GM19397 (cell line): ENCODE data around the gene TIAM2.
"Not testable (repeated sequence)": the region's sequence is repeated elsewhere in the genome, so short reads cannot be mapped to it uniquely, and the experiment has no call there.

Source experiments
- ATAC-seq: cut with Tn5 transposase; IDR thresholded peaks from one replicate; pipeline ENCODE4 v1.9.1; 2021; ENCODE audit warnings: mild to moderate bottlenecking, moderate library complexity; ENCODE audit not compliant: unreplicated experiment

The TIAM2 gene

DNA sequence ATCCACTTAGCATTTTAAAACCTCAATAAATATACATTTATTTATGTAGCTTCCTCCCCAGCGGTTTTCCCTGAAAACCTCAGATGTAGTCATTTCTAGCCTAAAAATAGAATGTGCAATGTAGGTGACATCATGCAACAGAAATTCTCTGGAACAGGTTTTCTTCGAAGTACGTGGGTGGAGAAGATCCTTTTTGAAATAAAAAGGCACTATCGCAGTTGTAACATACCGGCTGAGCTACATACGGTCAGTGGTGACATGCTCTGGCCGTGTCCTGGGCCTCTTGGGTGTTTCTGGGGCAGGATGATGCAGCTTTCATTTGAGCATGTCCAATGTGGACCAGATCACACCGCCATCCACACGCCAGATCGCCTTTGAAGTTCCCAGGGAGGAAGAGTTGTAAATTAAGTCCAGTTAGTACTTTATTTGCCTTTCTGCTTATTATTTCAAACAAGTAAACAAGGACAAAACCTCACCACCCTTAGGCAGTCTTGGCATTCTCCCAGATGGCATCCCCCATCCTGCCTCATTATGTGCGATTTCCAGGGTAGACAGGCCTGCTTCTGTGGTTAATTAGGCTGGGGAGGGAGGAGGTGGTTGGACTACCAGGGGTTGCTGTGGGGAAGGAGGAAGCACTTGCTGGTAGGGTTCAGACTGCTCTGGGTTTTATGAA, 159.2 kb downstream of the TIAM2 start:
- no peak for ATAC-seq

DNA sequence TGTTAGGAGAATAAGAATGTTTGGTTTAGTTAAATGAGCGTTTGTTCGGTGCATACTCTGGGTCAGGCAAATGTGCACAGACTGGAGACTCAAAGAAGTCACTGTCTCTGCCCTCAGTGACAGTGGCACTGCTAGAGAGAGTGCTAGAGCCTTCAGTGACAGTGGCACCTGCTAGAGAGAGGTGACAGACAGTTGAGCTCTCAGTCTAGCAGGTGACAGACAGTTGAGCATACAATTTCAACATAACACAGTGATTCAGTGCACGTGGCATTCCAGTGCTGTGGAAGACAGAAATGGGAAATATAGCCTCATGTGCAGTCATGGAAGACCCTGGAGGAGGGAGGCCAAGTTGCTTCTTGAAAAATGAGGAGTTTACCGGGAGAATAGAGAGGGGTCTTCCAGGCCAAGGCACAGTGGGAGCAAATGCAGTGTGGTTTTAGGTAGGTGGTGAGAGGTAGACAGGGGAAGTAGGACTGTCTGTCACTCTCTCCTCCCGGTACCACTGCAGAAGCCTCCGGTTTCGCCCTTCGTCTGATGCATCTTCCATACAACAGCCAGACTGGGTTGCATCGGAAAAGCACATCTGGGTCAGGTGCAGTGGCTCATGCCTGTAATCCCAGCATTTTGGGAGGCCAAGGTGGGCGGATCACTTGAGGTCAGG, 160.8 kb downstream of the TIAM2 start:
- no peak for ATAC-seq

DNA sequence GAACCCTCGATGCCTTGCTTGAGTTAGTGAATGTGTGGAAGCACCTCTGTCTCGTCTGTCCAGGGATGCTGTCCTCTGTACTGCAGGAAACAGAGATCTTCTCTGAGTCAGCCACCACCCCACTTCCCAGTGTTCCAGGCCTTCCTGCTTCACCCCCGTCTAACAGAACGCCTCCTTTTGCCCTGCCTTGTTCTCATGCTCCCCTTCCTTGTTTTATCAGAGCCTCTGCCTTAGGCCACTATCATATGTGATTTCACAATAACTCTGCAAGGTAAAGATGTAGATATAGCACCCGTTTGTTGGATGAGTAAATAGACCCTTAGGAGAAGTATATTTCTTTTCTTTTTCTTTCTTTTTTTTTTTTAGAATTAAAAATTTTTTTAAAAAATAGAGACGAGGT, 162.0 kb downstream of the TIAM2 start:
- no peak for ATAC-seq

DNA sequence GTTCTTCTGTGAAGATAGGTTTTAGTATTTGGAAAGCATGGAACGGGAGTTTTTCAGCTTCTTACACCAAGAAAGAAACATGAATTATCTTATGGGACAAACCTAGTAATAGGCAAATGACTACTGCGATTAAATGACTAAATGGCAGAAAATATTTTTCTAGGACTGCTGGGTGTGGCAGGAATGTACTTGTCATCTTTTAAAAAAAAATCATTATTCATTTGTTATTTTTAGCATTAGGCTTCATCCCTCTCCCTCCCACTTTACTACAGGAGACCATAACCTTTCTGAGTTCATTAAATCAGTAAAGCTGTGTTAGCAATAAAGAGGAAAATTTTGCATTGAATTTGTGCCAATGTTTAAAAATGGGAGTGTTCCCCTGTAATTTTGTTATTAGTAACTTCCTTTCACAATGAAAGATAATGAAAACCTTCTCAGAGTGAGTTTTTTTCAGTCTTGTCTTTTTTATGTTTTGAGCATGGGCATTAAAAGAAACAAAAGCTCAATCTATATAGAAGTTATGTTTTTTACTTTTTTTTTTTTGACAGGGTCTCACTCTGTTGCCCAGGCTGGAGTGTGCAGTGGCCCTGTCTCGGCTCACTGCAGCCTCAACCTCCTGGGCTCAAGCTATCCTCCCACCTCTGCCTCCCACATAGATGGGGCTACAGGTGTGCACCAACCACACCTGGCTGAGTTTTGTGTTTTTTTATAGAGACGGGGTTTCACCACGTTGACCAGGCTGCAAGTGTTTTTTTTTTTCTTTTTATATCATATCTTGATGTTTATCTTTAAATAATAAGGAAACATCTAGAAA, 163.1 kb downstream of the TIAM2 start:
- ATAC-seq, result no peak

DNA sequence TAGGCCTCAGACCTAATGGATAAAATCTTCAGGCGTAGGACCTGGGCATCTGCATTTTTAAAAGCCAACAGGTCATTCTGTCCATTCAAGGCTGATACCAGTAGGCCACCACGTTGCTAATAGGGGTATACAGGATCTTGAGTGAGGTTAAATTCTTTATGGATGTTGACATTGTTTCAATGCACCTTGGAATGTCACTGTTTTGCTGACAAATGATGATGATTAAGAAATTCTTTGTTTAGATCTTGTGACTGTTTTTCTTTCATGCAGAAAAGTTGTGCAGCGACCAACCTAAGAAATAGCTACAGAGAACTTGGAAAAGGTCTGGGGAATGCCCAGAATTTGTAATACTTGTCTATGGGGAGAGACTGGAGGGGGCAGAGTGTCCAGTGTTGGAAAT, 167.6 kb downstream of the TIAM2 start:
- ATAC-seq, result no peak

DNA sequence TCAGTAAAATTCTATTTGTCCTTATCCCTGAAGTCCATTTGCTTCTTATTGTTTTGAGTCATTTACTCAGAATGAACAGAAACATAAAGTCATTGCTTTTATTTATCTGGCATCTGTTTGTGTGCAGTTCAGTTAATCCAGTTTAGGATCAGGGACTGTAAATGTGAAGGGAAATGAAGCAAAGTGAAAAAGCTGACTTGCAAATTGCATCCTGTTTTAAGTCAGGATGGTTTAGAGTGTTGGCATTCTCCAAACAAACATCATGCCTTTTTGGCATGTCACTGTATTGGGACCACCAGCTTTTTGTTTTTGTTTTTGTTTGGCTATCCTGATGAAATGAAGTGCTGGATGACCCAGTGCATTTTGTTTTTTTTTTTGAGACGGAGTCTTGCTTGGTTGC, 168.5 kb downstream of the TIAM2 start:
- no peak for ATAC-seq

DNA sequence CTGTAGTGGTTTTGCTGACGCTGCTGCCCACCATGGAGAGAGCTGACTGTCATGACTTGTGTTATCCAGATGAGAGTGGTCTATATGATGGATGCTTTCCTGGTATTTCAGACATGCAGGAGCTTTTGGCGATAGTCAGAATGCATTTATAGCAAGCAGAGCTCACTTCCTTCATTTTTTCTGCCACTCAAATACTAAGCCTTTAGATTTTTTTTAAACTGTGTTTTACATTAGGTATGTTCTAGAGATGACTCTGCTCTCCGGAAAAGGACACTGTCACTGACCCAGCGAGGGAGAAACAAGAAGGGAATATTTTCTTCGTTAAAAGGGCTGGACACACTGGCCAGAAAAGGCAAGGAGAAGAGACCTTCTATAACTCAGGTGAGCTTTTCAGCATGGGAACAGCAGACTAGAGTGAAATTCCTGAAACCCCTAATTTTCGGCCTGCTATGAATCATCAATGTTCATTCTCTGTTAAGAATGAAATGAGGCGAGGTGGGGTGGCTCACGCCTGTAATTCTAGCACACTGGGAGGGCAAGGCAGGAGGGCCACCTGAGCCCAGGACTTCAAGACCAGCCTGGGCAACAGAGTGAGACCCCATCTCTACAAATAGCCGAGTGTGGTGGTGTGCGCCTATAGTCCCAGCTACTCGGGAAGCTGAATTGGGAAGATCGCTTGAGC, 170.1 kb downstream of the TIAM2 start:
- ATAC-seq, result no peak

DNA sequence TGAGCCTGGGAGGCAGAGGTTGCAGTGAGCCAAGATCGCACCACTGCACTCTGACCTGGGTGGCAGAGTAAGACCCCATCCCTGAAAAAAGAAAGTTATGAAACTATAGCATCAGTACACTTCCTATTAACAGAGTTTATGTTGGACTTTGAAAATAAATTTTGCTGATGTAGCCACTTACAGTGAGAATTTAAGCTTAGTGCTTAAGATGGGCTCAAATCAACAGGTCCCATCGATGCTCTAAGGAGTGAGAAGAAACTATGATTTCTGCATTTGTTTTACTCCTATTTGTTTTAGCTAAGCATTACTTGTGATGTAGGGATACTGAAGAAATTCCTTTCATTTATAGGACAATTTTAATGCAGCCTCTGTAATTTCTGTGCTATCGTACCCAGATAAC, 175.4 kb downstream of the TIAM2 start:
- no peak for ATAC-seq

DNA sequence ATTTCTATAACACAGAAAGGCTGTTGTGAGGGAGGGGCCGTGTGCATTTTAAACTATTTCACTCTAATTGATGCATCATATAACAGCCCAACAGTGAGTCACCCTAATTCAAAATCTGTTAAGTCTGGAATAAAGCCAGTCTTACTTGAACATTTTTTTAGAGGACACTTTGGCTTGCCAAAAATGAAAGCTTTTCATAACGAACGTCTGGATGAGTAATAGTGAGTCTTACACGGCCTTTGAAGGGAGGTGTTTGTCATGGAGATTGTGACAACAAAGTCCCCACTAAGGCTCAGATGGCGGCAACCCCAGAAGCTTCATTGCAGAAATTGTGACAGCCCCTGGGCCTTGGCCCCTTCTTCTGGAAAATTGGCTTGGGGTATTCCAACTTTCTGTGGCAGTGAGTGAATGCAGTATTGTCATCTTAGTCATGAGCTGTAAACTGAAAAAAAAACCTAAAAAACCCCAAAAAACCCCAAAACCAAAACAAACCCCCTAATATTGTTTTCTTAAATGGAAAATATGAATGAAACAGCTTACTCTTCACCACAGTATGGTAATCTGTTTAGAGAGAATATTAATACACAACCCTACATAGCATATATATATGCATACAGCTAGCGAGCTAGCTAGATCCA, 176.1 kb downstream of the TIAM2 start:
- ATAC-seq, result peak; percentile 70

DNA sequence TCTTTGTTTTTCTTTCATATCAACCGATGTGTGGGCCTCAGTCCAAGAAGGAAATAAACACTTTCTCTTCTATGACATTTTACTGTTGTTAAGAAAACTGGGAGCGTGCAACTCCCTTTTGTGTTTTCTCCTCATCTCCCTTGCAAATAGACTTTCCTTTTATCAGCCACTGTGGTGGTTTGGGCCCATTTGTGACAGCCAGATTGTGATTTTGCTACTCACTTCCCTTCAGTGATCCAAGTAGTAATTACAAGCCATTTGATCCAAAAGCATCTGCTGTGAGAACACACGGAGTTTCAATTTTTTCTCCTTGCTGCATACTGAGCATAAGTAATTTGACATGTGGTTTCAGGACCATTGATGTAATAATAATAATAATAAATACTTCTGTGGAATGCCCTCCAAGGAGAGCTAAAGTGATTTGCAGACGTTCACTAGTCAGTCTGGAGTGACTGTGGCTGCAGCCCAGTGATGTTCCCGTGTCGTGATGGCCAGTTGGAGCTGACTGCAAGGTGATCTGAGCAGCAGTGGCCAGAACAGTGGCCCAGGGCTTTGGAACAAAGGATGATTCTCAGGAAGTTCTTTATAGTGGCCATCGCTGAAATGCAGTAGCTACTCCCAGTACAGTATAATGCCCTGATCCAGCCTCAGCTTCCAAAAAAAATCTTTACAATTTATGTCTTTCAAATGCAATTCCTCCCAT, 176.8 kb downstream of the TIAM2 start:
- peak; percentile 2 for ATAC-seq

DNA sequence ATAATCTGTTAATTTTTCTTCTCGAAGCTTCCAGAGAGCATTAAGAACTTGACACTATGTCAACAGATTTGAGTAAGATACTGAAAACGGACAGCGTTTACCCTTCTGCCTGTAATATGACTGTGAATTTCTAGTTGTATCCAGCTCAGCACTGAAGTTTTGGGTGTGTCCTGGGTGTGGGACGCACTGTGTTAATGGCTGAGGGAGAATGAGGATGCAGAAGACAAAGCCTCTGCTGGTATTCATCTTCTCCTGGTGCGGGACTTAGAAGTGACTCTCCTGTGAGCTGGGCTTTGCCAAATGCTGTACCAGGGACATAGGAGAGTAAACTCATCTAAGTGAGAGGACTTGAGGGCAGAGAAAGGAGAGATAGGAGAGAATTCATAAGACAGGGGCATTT, 178.4 kb downstream of the TIAM2 start:
- no peak for ATAC-seq

DNA sequence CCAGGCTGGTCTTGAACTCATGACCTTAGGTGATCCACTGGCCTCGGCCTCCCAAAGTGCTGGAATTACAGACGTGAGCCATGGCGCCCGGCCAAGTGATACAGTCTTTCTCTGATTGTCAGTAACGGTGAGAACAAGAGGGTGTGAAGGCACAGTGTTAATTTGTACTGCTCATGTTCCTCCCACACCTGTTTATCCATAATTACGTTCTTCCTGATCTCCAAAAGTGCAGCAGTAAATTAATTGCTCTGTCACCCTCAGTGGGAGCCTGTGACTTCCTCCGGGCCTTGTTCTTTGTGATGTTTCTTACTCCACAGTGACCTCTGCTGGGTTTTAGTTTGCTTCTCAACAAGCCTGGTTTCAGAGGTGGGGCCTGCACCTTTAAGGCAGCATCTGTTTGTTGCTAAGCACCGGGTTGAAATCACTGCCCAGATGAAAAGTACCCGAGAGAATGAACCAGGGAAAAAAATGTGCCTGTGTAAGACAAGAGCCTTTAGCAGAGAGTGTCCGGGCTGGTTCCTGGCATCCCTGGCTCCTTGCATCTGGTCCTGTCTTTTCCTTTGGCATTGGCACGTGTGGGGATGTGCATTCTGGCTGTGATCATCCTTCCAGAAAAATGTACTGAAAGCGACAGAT, 179.6 kb downstream of the TIAM2 start:
- ATAC-seq, result peak; percentile 51

DNA sequence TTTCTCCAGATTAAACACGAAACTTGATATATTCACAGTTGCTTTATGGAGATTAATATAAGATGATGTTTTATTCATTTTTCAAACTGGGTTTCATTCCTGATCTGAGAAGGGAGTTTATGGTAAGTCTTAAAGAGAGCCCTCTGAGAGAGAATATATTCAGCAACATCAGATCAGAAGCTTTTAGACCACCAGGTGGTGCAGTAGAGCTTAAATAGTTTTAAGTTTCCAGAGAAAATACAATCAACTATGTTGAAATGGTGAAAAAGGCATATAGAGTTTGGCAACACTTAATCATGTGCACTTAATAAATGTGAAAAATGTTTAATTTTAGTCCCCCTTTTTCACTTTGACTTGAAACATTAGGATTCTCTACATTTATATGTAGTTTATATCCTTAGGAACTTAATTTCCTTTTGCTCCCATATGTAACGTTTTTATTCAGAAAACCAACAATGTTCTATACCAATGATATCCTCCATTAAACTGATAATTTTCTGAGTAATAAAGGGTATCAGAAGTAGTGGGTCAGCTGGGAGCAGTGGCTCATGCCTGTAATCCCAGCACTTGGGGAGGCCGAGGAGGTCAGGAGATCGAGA, 182.3 kb downstream of the TIAM2 start:
- ATAC-seq, result no peak

DNA sequence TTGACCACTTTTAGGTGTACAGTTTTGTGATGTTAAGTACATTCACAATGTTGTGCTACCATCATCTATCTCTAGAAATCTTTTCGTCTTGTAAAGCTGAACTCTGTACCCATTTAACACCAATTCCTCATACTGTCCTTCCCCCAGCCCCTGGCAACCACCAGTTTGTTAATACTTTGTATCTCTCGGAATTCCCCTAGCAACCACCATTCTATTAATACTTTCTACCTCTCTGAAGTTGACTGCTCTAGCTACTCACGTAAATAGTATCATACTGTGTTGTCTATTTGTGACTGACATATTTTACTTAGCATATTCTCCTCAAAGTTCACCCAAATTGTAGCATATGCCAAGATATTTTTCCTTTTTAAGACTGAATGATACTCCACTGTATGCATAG, 186.4 kb downstream of the TIAM2 start:
- ATAC-seq, result peak; percentile 72

DNA sequence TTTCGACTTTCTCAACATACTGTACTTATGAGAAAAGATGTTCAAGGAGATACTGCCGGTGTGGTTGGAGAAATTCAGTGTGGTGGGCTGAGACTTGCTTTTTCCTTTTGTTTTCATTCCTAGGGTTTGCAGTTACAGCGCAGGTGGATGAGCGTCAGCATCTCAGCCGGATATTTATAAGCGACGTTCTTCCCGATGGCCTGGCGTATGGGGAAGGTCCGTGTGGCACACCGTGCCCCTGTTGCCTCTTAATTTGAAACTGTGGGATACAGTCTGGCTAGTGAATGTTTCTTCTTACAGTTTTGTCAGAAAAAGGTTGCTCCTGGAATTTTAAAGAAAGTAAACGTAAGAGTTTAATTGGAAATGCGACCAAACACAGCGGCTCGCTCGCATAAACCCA, 187.0 kb downstream of the TIAM2 start:
- ATAC-seq, result no peak

DNA sequence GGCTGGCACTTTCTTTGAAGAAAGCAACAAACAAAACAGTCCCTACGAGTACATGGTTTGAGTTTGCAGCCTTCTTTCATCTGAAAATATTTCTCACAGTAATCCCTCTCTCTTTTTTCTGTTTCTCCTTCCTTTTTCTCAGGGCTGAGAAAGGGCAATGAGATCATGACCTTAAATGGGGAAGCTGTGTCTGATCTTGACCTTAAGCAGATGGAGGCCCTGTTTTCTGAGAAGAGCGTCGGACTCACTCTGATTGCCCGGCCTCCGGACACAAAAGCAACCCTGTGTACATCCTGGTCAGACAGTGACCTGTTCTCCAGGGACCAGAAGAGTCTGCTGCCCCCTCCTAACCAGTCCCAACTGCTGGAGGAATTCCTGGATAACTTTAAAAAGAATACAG, 188.0 kb downstream of the TIAM2 start:
- no peak for ATAC-seq

DNA sequence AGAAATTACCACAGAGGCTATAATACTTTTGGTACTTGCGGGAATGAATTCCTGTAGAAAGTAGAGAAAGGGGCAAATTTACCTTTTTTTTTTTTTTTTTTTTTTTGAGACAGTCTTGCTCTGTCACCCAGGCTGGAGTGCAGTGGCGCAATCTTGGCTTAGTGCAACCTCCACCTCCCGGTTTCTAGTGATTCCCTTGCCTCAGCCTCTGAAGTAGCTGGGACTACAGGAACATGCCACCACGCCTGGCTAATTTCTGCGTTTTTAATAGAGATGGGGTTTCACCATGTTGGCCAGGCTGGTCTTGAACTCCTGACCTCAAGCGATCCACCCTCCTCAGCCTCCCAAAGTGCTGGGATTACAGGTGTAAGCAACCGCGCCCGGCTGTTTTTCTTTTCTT, 189.9 kb downstream of the TIAM2 start:
- ATAC-seq, result not testable (repeated sequence)

DNA sequence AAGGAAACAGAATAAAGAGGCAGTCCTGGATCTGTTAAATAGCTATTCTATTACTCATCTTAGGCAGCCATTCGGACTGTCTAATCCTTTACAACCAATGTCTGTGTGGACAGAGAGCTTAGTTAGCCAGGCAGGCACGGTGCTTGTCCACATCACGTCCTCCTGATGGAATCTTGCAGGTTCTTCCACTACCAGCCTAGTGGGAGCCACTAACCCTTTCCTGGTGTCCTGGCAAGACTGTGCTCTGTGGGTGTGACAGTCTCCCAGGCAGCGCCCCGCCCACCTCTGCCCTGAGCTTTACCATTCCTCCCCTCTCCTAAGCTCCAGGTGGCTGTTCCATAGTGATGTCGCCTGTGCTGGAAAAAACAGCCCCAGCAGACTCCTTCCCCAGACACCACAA, 190.4 kb downstream of the TIAM2 start:
- ATAC-seq, result no peak

DNA sequence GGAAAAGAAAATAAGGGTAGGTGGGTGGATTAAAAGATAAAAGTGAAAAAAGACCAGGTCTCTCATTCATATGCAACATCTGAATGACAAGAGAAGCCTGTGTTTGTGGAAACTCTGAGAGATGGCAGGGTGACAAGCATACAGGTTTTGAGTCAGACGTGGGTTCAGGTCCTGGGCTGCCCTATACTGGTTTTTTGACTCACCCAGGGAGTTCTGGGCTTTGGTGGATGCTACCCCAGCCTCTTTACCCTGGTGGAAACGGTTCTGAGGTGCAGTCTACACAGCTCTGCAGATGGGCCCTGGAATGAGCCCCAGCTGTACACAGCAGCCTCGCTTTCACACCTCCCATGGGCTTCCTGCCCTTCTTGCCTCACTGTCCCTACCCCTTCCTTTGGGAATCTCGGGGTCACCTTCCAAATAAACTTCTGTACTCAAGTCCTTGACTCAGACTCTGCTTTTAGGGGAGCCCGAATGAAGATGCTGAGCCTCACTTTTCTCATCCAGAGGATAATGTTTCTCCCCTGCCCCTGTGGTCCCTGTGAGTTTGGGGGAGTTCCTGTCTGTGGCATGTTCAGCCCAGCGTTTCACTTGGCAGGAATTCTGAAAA, 191.0 kb downstream of the TIAM2 start:
- no peak for ATAC-seq
